ENCODE measurements around the gene CHRNA7. TPM values are rescaled to one million over a fixed set of nuclear protein-coding genes. Genes with fewer than 3 reads are reported as not detected.
"Not testable (repeated sequence)": the region's sequence is repeated elsewhere in the genome, so short reads cannot be mapped to it uniquely, and the experiment has no call there.

CHRNA7 gene
- total and polyA plus RNA-seq, 12 donors = 0.44 to 2.7 (median 1.1) TPM; not detected in 1

GRCh38 chr15:32131803-32132202 lies 101.5 kb downstream of the CHRNA7 start:
- H3K4me3 ChIP-seq = no peak overlapping the region
- no peak for TF ChIP-seq CTCF (IDR thresholded peaks at IDR 0.05)
- intact Hi-C loops (cut with DNase I) = no loop called here
- H3K27me3 ChIP-seq = peaks cover 0 to 45% (median 12%) of the 10 kb centered on the region in 7 donors
- no peaks in the 10 kb centered on the region for H3K36me3 ChIP-seq
- H3K9me3 ChIP-seq = no peaks in the 10 kb centered on the region
- no peak for ATAC-seq
- 79 to 82% methylated on average over 4 of the region's 4 CpGs for WGBS, 2 donors
- H3K4me1 ChIP-seq = peaks cover 0 to 4% (median 0%) of the 10 kb centered on the region in 9 donors
- no peak overlapping the region for H3K27ac ChIP-seq
- no peak for DNase-seq

GRCh38 chr15:32132859-32133258 lies 102.5 kb downstream of the CHRNA7 start:
- no peak overlapping the region for H3K27ac ChIP-seq
- no peaks in the 10 kb centered on the region for H3K36me3 ChIP-seq
- H3K4me1 ChIP-seq = peaks cover 0 to 4% (median 0%) of the 10 kb centered on the region in 9 donors
- intact Hi-C loops (cut with DNase I) = no loop called here
- 27 to 33% methylated on average over 2 of the region's 2 CpGs for WGBS, 2 donors
- peaks cover 0 to 38% (median 12%) of the 10 kb centered on the region in 7 donors for H3K27me3 ChIP-seq
- DNase-seq = no peak
- ATAC-seq = no peak
- H3K9me3 ChIP-seq = no peaks in the 10 kb centered on the region
- no peak overlapping the region for H3K4me3 ChIP-seq
- TF ChIP-seq CTCF (IDR thresholded peaks at IDR 0.05) = no peak

- no peak overlapping the region for H3K27ac ChIP-seq
- no peaks in the 10 kb centered on the region for H3K9me3 ChIP-seq
- peaks cover 0 to 38% (median 12%) of the 10 kb centered on the region in 7 donors for H3K27me3 ChIP-seq
- no peaks in the 10 kb centered on the region for H3K36me3 ChIP-seq
- TF ChIP-seq CTCF (IDR thresholded peaks at IDR 0.05) = no peak
- 34 to 38% methylated on average over 5 of the region's 5 CpGs for WGBS, 2 donors
- intact Hi-C loops (cut with DNase I) = no loop called here
- peaks cover 0 to 4% (median 0%) of the 10 kb centered on the region in 9 donors for H3K4me1 ChIP-seq
- no peak for ATAC-seq
- no peak for DNase-seq
- H3K4me3 ChIP-seq = no peak overlapping the region
These were observed 104.5 kb downstream of the CHRNA7 start for GRCh38 chr15:32134842-32135241.

- H3K4me3 ChIP-seq = no peak overlapping the region
- no peak overlapping the region for H3K27ac ChIP-seq
- H3K36me3 ChIP-seq = no peaks in the 10 kb centered on the region
- H3K9me3 ChIP-seq = peaks cover 0 to under 1% (median 0%) of the 10 kb centered on the region in 11 donors
- H3K27me3 ChIP-seq = peaks cover 0 to 38% (median 12%) of the 10 kb centered on the region in 7 donors
- DNase-seq = no peak
- TF ChIP-seq CTCF (IDR thresholded peaks at IDR 0.05) = no peak
- peaks cover 0 to 4% (median 0%) of the 10 kb centered on the region in 9 donors for H3K4me1 ChIP-seq
- intact Hi-C loops (cut with DNase I) = no loop called here
- WGBS, 2 donors = 42 to 52% methylated on average over 8 of the region's 8 CpGs
- ATAC-seq = no peak
These were observed 105.0 kb downstream of the CHRNA7 start for GRCh38 chr15:32135335-32135734.

GRCh38 chr15:32145512-32145911 lies 115.2 kb downstream of the CHRNA7 start:
- not testable (repeated sequence) for DNase-seq, ATAC-seq, H3K4me3 ChIP-seq, H3K4me1 ChIP-seq, H3K27ac ChIP-seq, H3K9me3 ChIP-seq, H3K36me3 ChIP-seq, H3K27me3 ChIP-seq
- 87 to 90% methylated on average over 10 of the region's 10 CpGs for WGBS, 2 donors
- intact Hi-C loops (cut with DNase I) = loop anchor here in 1 of 10 donors (5.0 kb wide), 1 partner anchor 43 kb away; no protein-coding TSS in a partner anchor
